ENCODE measurements around the gene PITPNM3. TPM values are rescaled to one million over a fixed set of nuclear protein-coding genes. Genes with fewer than 3 reads are reported as not detected.

The PITPNM3 gene
- polyA plus RNA-seq, 3 donors: 0.29 TPM; not detected in 2

DNA sequence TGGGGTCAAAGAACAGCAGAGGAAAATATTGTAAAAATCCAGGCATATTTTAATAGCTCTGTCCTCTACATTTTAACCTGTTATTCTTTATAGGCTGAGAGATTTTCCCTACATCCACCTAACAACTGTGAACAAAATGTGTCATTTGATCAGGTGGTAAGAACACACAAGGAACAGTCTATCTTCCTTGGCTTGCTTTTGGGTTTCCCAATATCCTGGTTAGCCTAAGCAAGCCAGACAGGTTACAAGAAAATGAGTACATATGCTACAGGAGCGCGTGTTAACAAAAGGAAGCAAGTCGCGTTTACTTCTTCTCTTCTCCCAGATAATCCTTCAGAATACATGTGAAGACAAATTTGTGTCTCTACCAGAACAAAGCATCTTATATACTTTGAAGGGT lies 31.0 kb upstream of the PITPNM3 start:
- H3K4me1 ChIP-seq (ENCODE audit: control insufficient read depth in 1 of 2, insufficient read depth in 2 of 2, low read length in 2 of 2): no peaks in the 10 kb centered on the region
- H3K4me3 ChIP-seq (replicated peaks in 1 of 3; ENCODE audit: low read depth in 2 of 3, low read length in 3 of 3): no peak overlapping the region
- no peak overlapping the region for H3K4me2 ChIP-seq (replicated peaks; ENCODE audit: extremely low read depth, low read length, poor library complexity, severe bottlenecking)
- no CpG with 5 or more reads among the region's 4 CpGs for WGBS (ENCODE audit: insufficient coverage)
- H3K4me1 Mint-ChIP-seq: peaks cover 10% of the 10 kb centered on the region
- TF ChIP-seq, protein P1, sequence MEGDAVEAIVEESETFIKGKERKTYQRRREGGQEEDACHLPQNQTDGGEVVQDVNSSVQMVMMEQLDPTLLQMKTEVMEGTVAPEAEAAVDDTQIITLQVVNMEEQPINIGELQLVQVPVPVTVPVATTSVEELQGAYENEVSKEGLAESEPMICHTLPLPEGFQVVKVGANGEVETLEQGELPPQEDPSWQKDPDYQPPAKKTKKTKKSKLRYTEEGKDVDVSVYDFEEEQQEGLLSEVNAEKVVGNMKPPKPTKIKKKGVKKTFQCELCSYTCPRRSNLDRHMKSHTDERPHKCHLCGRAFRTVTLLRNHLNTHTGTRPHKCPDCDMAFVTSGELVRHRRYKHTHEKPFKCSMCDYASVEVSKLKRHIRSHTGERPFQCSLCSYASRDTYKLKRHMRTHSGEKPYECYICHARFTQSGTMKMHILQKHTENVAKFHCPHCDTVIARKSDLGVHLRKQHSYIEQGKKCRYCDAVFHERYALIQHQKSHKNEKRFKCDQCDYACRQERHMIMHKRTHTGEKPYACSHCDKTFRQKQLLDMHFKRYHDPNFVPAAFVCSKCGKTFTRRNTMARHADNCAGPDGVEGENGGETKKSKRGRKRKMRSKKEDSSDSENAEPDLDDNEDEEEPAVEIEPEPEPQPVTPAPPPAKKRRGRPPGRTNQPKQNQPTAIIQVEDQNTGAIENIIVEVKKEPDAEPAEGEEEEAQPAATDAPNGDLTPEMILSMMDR (IDR thresholded peaks at IDR 0.05): no peak
- no peaks in the 10 kb centered on the region for H3K79me2 ChIP-seq (ENCODE audit: insufficient read depth, low read length)
- H3K4me3 Mint-ChIP-seq: no peak overlapping the region
- H2AFZ ChIP-seq (ENCODE audit: insufficient read depth, low read depth, low read length, poor library complexity, severe bottlenecking): no peak overlapping the region
- DNase-seq: no peak
- peaks cover 84 to 94% of the 10 kb centered on the region in 2 donors for H3K36me3 Mint-ChIP-seq
- H3K36me3 ChIP-seq (replicated peaks in 1 of 2; ENCODE audit: control insufficient read depth in 1 of 2, insufficient read depth in 2 of 2, low read length in 2 of 2): peaks cover 68 to 92% of the 10 kb centered on the region in 2 donors
- H3K9me3 Mint-ChIP-seq: peaks cover 6 to 18% (median 14%) of the 10 kb centered on the region in 7 donors
- H3K9me3 ChIP-seq (replicated peaks in 1 of 2; ENCODE audit: control insufficient read depth in 1 of 2, insufficient read depth in 1 of 2, low read length in 2 of 2): peaks cover 5 to 20% of the 10 kb centered on the region in 2 donors
- H3K9ac ChIP-seq (ENCODE audit: insufficient read depth, low read length, poor library complexity, severe bottlenecking): no peak overlapping the region
- H3K27ac Mint-ChIP-seq: no peak overlapping the region
- H4K20me1 ChIP-seq (ENCODE audit: insufficient read depth, low read length): no peaks in the 10 kb centered on the region
- H3K27me3 Mint-ChIP-seq (ENCODE audit: low read depth in 3 of 3): peaks cover 0 to 1% (median 0%) of the 10 kb centered on the region in 3 donors
- H3K27ac ChIP-seq (ENCODE audit: low read depth in 1 of 2, low read length in 2 of 2): no peak overlapping the region
- no peaks in the 10 kb centered on the region for H3K27me3 ChIP-seq (ENCODE audit: control insufficient read depth in 2 of 2, insufficient read depth in 2 of 2, low read length in 2 of 2)
- intact Hi-C loops (cut with micrococcal nuclease): no loop called here

- Mint-ChIP-seq H3K27ac (no peak overlapping the region), H3K4me1 (no peaks in the 10 kb centered on the region), H3K27me3 (ENCODE audit: low read depth in 3 of 3) (peaks cover 0 to 1% (median 0%) of the 10 kb centered on the region in 3 donors), H3K36me3 (peaks cover 76 to 88% of the 10 kb centered on the region in 2 donors), H3K9me3 (peaks cover 6 to 18% (median 14%) of the 10 kb centered on the region in 7 donors), H3K4me3 (no peak overlapping the region)
- H3K9me3 ChIP-seq (replicated peaks in 1 of 2; ENCODE audit: control insufficient read depth in 1 of 2, insufficient read depth in 1 of 2, low read length in 2 of 2): peaks cover 5 to 20% of the 10 kb centered on the region in 2 donors
- no peak overlapping the region for H2AFZ ChIP-seq (ENCODE audit: insufficient read depth, low read depth, low read length, poor library complexity, severe bottlenecking)
- no peak for DNase-seq
- no peak overlapping the region for H3K4me3 ChIP-seq (replicated peaks in 1 of 3; ENCODE audit: low read depth in 2 of 3, low read length in 3 of 3)
- H3K79me2 ChIP-seq (ENCODE audit: insufficient read depth, low read length): no peaks in the 10 kb centered on the region
- WGBS (ENCODE audit: insufficient coverage): 100% methylated on average over 2 of the region's 4 CpGs
- H3K4me2 ChIP-seq (replicated peaks; ENCODE audit: extremely low read depth, low read length, poor library complexity, severe bottlenecking): no peak overlapping the region
- no peaks in the 10 kb centered on the region for H3K4me1 ChIP-seq (ENCODE audit: control insufficient read depth in 1 of 2, insufficient read depth in 2 of 2, low read length in 2 of 2)
- no peaks in the 10 kb centered on the region for H4K20me1 ChIP-seq (ENCODE audit: insufficient read depth, low read length)
- no peak overlapping the region for H3K9ac ChIP-seq (ENCODE audit: insufficient read depth, low read length, poor library complexity, severe bottlenecking)
- no peaks in the 10 kb centered on the region for H3K27me3 ChIP-seq (ENCODE audit: control insufficient read depth in 2 of 2, insufficient read depth in 2 of 2, low read length in 2 of 2)
- TF ChIP-seq, protein P1 (IDR thresholded peaks at IDR 0.05): no peak
- H3K27ac ChIP-seq (ENCODE audit: low read depth in 1 of 2, low read length in 2 of 2): no peak overlapping the region
- H3K36me3 ChIP-seq (replicated peaks in 1 of 2; ENCODE audit: control insufficient read depth in 1 of 2, insufficient read depth in 2 of 2, low read length in 2 of 2): peaks cover 52 to 84% of the 10 kb centered on the region in 2 donors
- intact Hi-C loops (cut with micrococcal nuclease): no loop called here
These were observed 27.1 kb upstream of the PITPNM3 start for GRCh38 chr17:6583411-6583810.
